GM20431 (cell line): ENCODE measurements around the gene CRABP1.

Source experiments
- in situ Hi-C: fragments of 300-500 bp; cut with MseI, MboI; formaldehyde crosslinking; loops from one replicate; pipeline ENCODE4 v1.15.0; 2020; ENCODE audit warnings: low sequenced_read_pairs; ENCODE audit not compliant: unreplicated experiment

The CRABP1 gene

GRCh38 chr15:78394026-78394425 is 53.9 kb downstream of the CRABP1 start:
- in situ Hi-C loops: no loop called here

- in situ Hi-C loops: no loop called here
Measured at GRCh38 chr15:78394981-78395616, 54.9 kb downstream of the CRABP1 start.

GRCh38 chr15:78396186-78396814 is 56.1 kb downstream of the CRABP1 start:
- in situ Hi-C loops: no loop called here

GRCh38 chr15:78396976-78397375 is 56.8 kb downstream of the CRABP1 start:
- in situ Hi-C loops: no loop called here

GRCh38 chr15:78397382-78397781 is 57.2 kb downstream of the CRABP1 start:
- in situ Hi-C loops: no loop called here
